ENCODE results near the gene MLPH.
A peak's percentile ranks its signal among the peaks of the same experiment; 100 is the strongest.

Gene MLPH, protein sequence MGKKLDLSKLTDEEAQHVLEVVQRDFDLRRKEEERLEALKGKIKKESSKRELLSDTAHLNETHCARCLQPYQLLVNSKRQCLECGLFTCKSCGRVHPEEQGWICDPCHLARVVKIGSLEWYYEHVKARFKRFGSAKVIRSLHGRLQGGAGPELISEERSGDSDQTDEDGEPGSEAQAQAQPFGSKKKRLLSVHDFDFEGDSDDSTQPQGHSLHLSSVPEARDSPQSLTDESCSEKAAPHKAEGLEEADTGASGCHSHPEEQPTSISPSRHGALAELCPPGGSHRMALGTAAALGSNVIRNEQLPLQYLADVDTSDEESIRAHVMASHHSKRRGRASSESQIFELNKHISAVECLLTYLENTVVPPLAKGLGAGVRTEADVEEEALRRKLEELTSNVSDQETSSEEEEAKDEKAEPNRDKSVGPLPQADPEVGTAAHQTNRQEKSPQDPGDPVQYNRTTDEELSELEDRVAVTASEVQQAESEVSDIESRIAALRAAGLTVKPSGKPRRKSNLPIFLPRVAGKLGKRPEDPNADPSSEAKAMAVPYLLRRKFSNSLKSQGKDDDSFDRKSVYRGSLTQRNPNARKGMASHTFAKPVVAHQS

DNA sequence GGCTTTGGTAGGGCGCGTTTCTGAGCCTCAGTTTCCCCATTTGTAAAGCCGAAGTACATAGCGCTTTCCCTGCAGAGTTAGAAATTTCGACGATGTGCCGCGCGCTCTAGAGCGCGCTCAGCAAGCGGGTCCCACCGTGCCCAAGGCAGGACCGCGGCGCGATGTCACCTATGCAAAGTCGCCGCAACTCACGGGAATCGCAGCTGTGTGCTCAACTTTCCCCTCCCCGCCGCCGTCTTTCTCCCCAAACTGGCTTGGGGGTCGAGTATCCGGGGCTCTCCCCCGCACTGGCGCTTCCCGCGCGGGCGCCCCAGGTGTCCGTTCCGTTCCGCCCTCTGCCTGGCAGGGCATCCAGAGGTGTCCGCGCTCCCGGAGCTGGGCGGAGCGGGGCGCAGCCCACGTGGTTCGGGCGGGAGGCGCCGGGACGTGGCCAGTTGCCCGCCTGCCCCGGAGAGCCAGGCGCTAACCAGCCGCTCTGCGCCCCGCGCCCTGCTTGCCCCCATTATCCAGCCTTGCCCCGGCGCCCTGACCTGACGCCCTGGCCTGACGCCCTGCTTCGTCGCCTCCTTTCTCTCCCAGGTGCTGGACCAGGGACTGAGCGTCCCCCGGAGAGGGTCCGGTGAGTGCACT is at the start of gene MLPH:
TSS of gene MLPH (plus strand) at position 433 of the 630 bp plus-strand sequence. CDS start 6,176 bp downstream, outside the sequence.
- no peak for ATAC-seq
- DNase-seq, result no peak

DNA sequence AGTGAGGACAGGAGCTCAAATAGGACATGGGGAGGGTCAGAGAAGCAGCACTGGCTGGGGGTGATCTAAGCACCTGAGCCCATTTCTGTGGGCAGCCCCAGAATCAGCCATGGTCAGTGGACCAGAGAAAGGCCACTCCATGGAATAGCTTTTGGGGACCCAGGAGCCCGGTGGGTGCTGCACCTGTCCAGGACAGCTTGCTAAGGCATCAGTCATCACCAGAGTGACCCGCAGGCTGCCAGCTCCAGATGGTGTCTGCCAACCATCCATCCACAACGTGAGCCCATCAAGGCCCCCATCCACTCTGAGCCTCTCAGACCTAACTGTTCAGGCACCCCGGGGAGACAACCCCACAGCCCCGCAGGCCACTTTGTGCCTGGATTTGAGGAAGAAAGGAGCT is 49.5 kb upstream of the MLPH start:
- ATAC-seq, result no peak
- no peak for DNase-seq

DNA sequence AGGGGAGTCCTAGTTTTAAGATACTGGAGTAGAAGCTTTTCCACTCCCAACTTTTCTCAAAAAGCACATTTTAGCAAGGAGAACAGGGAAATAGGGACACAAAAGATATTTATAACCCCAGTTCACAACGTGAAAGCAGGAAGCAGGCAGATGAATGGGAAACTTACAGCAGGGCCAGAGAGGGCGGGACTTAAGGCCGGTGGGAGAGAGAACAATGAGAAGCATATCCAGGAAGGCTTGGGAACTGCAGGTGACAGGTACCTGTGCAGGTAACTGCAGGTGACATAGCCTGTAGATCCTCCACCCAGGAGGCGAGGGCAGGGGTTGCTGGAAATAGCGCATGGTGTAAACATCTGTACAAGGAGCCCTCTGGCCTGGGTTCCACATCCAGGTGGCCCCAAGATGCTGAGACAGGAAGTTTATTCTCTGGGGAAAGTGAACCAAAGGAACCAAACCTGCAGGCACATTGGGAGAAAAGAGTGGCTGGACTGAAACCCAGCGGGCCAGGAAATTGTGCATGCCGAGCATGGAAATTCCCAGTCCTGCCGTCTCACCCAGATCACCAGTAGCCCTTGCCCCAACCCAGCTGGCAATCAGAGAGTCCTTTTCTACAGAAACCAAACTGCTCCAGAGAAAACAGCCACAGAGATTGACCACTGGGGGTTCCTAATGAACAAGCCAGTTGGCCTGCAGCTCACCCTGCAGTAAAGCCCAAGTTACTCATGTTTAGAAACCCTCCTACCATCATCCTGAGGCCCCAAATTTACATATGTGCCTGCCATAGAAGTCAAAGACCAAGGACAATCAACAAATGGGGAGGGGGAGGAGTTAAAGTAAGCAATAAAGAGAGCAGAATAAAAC is 48.7 kb upstream of the MLPH start:
- ATAC-seq (no peak), DNase-seq (peak; percentile 18)

DNA sequence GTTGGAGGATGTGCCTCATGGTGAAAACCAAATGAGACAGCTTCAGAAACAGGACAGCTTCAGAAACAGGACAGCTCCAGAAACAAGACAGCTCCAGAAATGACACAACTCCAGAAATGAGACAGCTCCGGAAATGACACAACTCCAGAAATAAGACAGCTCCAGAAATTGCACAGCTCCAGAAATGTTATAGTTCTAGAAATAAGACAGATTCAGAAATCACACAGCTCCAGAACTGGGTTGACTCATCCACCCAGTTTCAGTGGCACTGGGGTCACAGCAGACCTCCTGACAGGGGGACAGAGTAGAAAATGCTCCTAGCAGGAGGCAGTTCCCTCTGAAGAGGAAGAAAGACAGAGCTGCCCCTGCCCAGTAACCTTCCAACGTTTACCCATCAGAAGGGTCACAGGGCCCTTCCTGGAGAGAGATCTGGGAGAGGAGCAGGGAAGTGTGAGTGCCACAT is 46.2 kb upstream of the MLPH start:
- ATAC-seq (peak; percentile 82), DNase-seq (peak; percentile 61)

DNA sequence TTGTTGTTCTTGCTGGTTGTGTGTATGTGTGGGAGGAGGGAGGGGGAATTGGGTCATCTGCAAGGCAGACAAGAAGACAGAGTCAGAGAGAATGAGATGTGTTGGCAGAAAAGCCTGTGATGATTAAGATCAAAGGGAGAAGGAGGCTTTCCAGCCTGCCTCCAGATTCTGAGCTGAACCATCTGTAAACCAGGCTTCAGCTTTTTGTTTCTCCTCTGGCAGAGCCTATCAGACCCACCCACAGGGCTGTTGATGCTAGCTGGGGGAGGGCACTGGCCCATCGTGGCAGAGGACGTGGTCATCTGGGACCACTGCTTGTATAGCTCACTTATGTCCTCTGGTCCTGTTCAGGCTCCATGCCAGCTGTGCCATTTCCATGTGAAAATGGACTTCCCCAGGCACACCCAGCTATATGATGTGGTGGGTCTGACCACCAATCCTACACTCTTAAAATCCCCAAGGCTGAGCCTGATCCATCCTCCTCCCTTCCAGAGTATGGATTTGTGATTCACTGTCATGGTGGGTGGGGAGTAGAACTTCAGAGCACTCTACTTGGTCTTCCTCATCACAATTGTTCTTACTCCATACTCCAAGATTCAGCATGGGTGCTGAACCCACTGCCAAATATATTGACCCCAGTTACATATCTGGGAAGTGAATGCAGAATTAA is 45.3 kb upstream of the MLPH start:
- DNase-seq (peak; percentile 41), ATAC-seq (peak; percentile 73)

DNA sequence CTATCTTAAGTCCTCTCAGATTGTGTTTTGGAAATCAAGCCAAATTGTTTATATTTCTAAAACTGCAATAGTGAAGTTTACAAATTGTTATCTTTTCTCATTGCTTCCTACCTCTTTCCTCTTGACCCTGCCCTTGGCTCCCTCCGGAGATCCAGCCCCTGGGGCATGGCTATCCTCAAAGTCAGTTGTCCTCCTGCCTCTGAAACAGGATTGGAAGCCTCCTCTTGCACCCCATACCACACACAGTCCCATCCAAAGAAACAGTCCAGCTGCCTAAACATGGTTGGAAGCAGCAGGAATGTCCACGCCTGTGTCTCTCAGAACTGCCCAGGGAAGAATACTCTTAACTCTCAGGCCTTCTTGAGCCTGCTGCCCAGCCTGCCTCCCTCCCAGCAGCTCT is 43.0 kb upstream of the MLPH start:
- DNase-seq (no peak), ATAC-seq (no peak)

DNA sequence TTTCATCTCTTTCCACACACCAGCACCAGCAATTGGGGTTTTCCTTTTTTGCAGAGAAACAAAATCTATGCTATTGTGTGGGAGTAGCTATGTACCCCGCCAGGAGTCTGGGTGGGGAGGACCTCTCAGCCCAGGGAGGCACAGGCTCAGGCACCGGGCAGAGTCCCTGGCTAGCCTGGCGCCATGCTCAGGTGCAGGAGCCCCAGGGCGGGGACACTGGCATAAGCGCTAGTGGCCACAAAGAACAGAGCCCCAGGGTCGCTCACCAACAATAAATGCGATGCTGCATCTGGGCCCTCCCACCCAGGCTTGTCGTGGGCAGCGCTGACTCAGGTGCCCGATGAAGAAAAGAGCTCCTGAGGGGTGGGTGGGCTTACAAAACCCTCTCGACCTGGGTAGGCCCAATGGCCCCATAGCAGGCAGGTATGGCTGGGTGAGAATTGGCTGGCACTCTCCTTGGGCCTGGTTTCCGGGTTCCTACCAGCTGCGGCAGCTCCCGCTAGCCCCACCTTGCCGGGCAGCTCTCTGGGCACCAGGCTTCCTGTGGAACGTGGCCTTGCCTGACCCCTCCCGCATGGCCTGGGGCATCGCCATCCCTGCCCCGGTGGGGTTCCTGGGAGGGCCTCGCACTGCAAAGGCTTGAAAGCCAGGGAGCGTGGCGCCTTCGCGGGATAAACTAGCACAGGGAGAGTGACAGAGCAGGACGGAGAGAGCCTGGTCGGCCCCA is 41.3 kb upstream of the MLPH start:
- ATAC-seq (no peak), DNase-seq (no peak)

DNA sequence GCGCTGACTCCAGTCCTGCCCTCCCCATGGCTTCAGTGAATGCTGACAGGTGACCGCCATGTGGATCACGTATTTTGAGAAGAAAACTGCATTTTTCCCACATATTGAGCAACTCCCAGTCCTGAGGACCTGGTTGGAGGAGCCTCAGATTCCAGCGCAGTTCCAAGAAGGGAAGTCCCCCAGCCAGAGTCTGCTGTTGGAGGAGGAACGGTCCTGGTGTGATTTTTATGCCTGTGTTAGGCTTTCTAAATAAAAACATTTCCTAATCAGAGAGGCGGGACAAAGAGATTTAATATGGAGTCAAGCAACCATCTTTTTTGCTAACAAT is 40.7 kb upstream of the MLPH start:
- ATAC-seq (no peak), DNase-seq (no peak)

DNA sequence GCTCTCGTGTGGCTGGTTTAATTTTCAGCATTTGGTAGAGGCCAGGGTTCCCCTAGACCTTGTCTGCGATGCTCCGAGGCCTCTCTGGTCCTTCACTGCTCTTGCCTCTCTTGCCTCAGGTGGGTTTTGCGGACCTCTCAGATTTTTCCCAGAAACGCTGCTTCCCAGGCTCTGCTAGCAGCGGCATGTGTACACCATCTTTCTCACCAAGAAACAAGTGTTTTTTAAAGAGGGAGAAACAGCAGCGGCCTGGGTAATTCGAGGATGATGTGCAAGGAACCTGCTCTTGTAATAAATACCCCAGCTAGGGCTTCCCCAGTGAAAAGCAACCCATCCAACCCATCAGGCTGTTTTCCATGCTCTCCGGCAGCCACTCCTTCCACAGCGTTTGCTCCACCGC is 39.6 kb upstream of the MLPH start:
- ATAC-seq (no peak), DNase-seq (no peak)

DNA sequence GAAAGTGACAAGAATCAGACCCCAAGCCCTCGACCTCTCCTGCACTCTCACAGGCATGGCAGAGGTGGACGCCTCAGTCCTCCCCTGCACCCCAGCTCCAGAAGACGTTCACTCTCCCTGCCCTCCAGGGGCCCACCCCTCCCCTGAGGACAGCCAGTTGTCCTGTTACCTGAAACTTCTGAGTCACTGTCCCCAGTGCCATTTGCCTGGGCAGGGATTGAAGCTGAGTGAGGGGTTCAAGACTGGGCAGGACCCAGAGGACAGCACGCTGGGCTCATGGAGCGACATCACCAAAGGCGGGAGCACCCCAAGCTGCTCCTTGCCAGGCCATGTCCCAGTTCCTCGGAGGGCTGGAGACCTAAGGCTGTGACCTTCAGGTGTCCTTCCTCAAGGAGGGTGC is 38.9 kb upstream of the MLPH start:
- DNase-seq (no peak), ATAC-seq (no peak)

DNA sequence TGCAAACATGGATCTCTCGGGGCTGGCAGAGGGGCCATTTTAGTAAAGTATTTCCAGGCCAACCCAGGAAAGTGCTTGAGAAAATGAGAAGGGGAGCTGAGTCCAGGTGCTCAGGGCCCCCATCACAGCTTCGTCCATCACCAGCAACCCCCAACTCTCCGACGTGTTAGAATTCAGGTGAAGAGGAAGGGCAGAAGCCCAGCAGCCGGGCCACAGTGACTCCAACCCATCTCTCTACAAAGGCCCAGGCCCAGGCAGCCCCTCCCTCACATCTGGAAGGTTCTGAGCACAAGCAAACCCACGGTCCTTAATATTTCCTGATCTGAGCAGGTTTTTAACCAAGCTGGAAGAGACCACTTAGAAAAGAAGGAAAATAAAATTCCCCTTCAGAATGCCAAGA is 38.4 kb upstream of the MLPH start:
- ATAC-seq (no peak), DNase-seq (no peak)

DNA sequence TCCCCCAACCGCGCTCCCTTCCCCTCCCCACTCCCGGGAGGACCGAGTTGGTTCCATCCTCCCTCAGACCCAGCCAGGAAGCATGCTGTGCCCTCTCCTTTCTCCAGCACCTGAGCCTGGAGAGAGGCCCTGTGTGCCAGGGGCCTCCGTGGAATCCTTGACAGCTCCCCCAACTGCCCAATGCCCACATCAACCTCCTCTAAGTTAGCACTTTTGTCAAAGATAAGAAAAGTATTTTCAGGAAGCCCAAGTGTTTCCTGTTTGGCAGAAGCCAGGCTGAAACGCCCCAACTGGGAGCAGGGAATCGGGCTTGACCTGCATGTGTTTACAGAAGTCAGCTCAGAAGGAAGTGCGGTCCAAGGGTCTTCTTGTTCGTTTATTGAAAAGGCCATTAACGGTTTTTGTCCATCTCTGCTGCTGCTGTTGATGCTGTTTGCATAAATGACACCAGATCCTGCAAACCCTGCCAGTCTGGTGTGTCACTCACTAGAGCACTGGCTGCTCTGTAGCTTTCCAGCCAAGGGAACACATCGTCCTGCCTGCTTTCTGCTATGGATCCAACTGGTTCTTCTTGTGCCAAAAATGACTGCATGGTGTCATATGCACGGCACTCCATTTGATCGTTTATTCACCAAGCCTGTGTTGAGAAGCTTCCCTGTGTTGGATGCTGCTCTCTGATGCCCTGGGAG is 37.7 kb upstream of the MLPH start:
- ATAC-seq, result no peak
- no peak for DNase-seq

DNA sequence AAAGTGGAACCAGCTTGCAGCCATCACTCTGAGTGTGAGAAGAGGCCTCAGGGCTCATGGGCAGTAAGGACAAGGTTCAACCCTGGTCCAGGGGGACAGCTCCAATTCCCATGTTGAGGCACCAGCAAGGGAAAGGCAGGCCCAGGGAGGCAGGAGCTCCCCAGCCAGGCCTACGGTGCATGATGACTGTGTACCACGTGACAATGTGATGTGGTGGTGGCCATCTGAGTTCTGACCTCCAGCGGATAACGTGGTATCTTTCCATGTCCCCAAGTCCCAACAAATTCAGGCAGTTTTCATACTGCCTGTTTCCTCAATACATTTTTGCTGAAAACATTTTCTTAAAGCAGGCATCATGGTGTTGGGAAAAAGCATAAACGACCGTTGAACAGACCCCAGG is 36.9 kb upstream of the MLPH start:
- DNase-seq (no peak), ATAC-seq (no peak)

DNA sequence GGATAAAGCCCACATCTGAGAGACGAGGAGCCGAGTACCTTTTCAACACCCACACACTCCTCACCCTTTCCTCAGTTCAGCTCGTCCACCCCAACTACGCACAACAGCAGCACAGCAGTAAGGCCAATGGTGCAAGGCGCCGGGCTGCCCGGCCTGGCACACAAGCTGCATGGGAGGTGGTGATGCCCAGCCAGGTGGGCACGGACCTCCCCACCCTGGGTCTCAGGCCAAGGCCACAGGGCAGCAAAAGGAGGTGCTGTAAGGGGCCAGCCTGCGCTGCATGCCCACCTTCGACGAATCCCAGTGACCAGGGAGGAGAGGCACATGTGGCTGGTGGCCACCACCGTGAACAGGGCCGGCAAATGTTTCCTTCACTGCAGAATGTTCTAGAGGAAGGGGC is 36.5 kb upstream of the MLPH start:
- ATAC-seq (no peak), DNase-seq (no peak)

DNA sequence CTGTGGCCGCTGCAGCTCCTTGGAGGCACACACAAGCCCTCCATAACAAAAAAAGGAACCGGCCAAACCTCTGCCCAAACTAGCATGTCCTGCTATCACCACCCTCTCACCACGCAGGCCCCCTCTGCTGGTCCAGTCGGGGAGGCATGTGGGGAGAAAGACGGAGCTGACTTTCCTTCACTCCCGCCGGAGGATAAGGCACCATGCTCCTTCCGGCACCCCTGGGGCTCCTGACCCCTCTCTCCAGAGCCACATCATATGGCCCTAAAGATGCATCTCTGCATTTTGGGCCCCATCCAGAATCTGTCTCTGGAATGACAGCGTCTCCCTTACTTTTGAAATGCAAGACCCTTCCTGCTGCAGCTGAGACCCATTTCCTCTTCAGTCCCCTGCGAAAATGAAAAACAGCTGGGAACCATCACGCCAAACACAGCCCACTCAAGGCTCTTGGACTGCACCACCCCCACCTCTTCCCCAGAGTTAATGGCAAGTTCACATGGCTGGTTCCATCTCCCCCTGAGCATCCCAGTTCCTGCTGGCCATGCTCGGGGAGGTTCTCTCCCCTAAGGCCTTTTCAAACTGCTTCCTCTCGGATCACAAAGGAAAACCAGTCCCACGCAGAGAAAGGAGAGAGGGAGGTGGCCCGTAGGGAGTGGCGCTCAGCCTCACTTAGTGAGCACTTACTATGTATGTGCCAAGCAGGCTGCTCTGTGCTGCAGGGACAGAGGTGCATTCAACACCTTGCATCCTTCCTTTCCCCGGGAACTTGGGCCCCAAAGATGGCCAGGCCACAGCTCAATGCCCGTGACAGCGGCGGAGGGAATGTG is 35.2 kb upstream of the MLPH start:
- DNase-seq (no peak), ATAC-seq (no peak)

DNA sequence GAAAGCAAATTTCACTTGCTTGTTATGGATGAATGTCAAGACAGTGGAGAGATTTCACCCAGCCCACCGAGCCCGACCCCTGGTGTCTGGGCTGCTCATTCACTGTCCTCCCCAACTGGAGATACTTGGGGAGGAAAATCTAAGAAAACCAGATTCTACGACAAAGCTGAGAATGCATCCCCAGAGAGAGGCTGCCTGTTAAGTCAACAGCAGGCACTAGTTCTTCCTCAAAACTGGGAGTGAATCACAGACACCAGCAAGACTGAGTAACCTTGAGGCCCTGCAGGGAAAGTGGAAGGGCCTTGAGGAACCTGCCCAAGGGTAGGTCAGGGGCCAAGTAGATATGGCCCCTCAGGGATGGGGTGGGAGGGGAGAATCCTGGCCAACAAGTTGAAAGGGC is 34.2 kb upstream of the MLPH start:
- no peak for DNase-seq
- no peak for ATAC-seq

DNA sequence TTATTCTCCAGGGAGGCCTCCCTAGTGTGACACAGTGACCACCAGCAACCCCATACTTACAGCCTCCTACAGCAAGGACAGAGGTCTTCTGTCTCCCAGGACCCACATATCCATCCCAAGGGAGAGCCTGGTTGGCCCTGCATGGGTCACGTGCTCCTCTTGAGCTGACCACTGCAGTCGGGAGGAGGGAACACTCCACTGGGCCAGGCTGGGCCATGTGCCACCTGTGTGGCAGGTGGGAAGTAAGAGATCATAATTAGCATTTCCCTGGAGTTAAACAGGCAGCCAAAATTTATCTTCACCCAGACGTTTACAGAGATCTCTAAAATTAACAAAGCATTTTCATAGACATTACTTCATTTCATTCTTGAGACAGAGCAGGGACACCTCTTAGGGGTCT is 33.4 kb upstream of the MLPH start:
- DNase-seq (no peak), ATAC-seq (no peak)

DNA sequence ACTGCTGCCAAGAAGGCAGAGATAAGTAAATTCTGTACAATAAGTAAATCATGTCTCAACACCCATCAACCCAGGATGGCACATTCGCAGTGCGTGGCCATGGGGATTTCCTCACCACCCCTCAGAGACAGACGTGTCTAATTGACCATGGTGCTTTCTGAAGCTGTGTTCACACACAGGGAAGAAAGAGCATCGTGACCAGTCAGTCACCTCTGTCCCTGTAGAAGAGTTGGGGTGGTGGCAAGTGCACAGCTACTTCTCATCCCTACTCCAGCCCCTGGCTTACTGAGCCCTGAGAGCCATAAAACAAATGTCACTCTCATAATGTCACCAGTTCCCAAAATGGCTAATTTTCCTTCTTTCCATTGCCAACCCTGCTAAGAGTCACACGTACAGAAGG is 31.3 kb upstream of the MLPH start:
- ATAC-seq, result peak; percentile 21
- no peak for DNase-seq

DNA sequence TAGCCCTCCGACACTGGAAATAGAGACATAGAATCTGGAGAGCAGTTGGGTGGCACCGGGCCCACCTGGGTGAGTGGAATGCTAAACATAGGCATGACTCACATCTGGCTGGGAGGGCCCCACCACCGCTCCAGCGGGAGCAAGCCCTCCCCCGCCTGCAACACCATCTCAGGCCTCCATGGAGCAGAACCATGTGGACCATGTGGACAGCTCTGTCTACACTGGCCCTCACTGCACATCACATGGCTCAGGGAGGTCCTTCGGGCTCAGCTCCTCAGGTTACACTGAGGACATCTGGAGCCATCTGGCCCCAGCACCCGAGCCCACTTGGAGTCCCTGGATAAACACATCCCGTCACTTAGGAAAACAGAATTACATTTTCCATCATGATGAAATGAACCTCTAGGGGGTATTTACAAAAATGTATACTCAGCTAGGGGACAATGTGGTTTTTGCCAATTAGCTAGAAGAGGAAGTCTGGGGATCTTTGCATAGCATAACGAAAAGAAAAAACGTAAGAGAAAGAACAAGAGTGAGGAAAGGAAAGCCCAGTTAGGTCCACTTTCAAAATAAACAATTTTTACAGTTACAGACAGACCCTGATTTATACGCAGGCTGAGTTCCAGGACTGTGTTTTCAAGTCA is 30.7 kb upstream of the MLPH start:
- ATAC-seq (no peak), DNase-seq (no peak)
